Right ventricle myocardium superior (tissue), 1 donor: ENCODE results near the gene DYRK4. TPM values are rescaled to one million over a fixed set of nuclear protein-coding genes. Genes with fewer than 3 reads are reported as not detected.
A peak's percentile ranks its signal among the peaks of the same experiment; 100 is the strongest.
"Not testable (repeated sequence)": the region's sequence is repeated elsewhere in the genome, so short reads cannot be mapped to it uniquely, and the experiment has no call there.

Experiments used
- ATAC-seq: fragments of 200-7000 bp; cut with Tn5 transposase; one replicate; pipeline ENCODE4 v1.9.1; 2020; ENCODE audit warnings: mild to moderate bottlenecking; ENCODE audit not compliant: poor library complexity
- DNase-seq: peaks from one replicate; pipeline ENCODE4 v3.0.0-alpha.2; 2020
- intact Hi-C: fragments of 100-400 bp; cut with DNase I; formaldehyde crosslinking; loops from one replicate; pipeline ENCODE4 v1.11.2; 2022
- long read RNA-seq: library from polyadenylated mRNA; unstranded; transcript quantifications from one replicate; pipeline ENCODE4 v2.0.0, GENCODE V29; 2021
- total RNA-seq: library from RNA; stranded (reverse); fragmentation: NEBNext Ultra II Directional; extraction: Animal tissue kit (Norgen Biotek cat#: 25700); gene quantifications from one replicate; pipeline ENCODE4 v1.2.1, GENCODE V29; 2021
- donor health status: DM: no; HTN: yes; CAD: no; lungs with severe emphysema.

The DYRK4 gene, protein sequence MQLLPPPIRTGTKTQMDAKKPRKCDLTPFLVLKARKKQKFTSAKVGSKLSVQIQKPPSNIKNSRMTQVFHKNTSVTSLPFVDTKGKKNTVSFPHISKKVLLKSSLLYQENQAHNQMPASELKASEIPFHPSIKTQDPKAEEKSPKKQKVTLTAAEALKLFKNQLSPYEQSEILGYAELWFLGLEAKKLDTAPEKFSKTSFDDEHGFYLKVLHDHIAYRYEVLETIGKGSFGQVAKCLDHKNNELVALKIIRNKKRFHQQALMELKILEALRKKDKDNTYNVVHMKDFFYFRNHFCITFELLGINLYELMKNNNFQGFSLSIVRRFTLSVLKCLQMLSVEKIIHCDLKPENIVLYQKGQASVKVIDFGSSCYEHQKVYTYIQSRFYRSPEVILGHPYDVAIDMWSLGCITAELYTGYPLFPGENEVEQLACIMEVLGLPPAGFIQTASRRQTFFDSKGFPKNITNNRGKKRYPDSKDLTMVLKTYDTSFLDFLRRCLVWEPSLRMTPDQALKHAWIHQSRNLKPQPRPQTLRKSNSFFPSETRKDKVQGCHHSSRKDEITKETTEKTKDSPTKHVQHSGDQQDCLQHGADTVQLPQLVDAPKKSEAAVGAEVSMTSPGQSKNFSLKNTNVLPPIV
- 23.5 TPM for total RNA-seq
- long read RNA-seq, partial matches to known transcripts = 2 of 4 reads
- long read RNA-seq, other reads (novel, unspliced or antisense) = 1 of 4 reads

DNA sequence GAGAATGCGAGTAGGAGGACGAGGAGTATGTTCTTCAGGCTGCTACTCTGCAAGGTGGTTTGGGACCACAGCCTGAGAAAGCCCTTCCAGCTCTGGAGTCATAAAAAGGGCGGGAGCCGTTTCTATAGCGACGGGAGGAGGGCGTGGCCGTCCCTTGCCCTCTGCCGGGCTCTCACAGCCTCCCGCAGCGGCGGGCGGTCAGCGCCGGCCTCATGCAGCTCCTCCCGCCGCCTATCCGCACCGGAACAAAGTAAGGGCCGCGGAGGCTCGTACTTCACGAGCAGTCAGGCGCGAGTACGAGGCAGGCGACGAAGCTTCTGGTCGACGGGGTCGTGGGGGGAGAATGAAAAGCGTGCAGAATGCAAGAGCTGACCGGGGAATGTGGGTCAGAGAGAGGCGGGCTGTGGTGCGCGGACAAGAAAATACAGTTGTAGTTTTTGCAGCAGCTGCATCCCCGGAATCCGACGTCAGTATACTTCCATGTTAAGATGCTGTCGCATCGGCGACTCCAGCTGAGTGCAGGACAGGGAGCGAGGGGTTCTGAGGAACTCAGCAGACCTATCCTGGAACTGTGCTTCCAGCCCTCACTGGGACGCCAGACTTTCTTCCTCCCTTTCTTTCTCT is at the start of gene DYRK4:
DYRK4 (plus strand) TSS at position 175 of the 624 bp plus-strand sequence; CDS start at position 213, 38 bp downstream.
- intact Hi-C loops = no loop called here
- DNase-seq (peak; percentile 89), ATAC-seq (peak; percentile 96)

DNA sequence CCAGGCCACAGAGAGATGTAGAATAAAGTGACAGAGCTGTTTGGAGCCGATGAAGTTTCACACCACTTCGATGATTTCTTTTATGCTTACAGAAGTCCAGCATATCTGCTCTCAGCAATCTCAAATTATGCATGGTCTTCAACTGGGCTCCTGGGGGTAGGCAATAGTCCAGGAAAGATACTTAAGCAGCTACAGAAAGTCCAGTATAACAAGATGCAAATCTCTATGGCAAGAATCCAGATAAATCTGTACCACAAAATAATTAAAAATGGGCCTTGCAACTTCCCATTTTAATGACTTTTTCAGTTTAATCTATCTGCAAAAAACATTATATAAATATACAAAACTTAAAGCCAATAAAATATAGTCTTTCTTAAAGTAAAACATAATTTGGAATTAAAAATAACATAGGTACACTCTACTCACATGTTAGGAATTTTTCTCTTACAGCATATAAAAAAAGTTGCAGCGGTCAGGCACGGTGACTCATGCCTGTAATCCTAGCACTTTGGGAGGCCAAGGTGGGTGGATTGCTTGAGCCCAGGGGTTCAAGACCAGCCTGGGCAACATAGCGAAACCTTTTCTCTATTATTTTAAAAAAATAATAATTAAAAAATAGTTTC is 43.8 kb upstream of the DYRK4 start:
- ATAC-seq (no peak), DNase-seq (no peak)
- intact Hi-C loops = no loop called here

DNA sequence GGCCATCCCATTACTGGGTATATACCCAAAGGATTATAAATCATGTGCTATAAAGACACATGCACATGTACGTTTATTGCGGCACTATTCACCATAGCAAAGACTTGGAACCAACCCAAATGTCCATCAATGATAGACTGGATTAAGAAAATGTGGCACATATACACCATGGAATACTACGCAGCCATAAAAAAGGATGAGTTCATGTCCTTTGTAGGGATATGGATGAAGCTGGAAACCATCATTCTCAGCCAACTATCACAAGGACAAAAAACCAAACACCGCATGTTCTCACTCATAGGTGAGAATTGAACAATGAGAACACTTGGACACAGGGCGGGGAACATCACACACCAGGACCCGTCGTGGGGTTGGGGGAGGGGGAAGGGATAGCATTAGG is 38.6 kb upstream of the DYRK4 start:
- DNase-seq, ATAC-seq: not testable (repeated sequence)
- intact Hi-C loops = loop anchor here (10.0 kb wide), 2 partner anchors 169 to 639 kb away; no protein-coding TSS in a partner anchor

DNA sequence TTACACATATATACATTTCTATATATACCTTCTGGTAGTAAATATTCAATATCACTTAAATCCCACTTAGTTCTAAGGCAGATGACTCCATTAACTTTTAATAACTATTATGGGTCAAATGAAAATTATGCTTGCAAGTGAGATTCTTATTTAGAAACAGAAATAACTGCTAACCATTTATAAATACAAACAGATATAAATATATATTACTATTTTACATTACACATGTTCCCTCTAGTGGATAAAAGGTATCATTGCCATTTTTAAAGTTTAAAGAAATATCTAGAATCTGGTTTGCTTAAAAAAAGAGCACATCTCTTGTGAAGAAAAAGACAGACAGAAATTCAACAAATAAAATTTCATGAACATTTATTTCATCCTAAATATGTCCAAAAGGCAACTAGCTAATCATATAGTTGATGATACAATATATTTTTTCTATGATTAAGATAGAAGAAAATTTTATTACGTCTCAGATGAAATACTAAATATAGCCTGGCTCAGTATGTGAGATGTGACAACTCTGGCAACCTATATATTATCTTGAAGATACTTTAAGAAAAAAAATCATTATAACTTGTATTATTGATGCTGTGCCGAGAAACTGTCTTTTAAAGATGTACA is 35.0 kb upstream of the DYRK4 start:
- intact Hi-C loops = loop anchor here (5.0 to 10.0 kb wide), 3 partner anchors 105 to 642 kb away; no protein-coding TSS in a partner anchor
- ATAC-seq (no peak), DNase-seq (no peak)

DNA sequence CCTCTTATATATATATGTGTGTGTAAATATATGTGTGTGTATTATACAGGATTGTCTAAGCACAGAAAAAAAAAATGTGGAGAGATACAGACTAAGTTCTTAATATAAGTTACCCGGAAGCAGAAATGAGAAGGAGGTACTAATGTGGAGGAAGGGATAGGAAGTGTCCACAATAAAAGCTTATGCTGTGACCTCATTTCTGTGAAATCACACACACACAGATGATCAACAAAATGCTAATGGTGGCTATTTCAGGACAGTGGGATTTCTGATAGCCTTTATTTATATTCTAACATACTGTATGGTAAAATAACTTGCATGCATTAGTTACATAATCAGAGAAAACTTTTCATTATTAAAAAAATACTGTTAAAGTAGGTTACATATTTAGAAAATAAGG is 31.8 kb upstream of the DYRK4 start:
- intact Hi-C loops = no loop called here
- no peak for ATAC-seq
- DNase-seq = no peak

DNA sequence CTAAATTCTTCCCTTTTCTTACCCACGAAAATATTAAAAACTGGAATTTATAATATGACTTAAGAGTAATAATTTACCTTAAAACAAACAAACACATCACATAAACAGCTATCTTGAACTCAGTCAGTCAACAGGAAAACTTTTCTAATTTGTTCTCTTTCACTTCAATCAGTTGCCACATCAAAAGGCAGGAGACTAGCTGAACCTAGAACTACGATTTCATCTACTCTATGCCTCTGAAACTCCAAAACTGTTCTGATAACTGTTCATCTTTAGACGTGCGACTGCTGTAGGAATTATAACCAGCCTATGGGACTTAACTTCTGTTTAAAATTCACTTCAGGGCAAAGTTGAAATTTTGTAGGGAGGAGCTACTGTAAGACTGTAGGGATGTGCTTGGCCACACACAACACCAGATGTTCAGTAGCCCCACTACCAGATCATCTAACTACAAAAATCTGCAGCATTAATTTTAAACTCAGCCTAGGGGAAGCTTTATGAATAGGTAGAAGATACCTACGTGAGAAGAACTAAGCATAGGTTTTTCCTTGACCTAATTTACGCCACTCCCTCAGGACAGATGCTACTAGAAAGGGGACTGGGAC is 30.9 kb upstream of the DYRK4 start:
- ATAC-seq = no peak
- no peak for DNase-seq
- intact Hi-C loops = no loop called here

DNA sequence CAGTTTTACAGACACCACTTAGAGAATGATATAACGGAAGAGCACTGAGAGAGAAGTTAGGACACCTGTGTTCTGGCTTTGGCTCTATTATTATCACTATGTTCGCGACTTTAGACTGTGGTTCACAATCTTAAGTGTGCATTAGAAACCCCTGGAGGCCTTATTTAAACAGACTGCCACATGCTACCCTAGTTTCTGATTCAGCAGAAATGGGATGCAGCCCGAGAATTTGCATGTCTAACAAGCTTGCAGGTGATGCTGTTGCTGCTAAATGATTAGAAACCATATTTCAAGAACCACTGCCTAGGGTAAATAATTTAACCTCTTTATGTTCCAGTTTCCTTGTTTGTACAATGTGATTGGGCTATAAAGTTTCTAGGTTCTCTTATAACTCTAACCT is 26.9 kb upstream of the DYRK4 start:
- intact Hi-C loops = no loop called here
- ATAC-seq = no peak
- no peak for DNase-seq

DNA sequence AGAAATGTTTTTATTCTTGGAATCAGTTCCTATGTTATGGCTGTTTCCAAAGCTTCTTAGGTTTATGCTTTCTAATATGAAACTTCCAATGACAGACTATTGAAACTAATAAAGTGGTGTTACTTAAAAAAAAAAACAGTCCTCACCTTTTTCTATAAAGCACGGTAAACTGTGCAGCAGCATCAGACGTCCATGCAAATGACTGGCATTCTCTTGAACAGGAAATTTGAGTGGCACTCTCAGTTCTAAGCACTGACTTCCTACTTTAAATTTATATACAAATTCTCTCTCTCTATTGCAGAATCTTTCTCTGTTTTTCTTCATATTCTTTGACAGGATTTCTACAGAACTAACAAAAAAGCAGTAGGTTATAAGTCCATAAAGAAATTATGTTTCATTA is 26.1 kb upstream of the DYRK4 start:
- intact Hi-C loops = no loop called here
- ATAC-seq (no peak), DNase-seq (no peak)

DNA sequence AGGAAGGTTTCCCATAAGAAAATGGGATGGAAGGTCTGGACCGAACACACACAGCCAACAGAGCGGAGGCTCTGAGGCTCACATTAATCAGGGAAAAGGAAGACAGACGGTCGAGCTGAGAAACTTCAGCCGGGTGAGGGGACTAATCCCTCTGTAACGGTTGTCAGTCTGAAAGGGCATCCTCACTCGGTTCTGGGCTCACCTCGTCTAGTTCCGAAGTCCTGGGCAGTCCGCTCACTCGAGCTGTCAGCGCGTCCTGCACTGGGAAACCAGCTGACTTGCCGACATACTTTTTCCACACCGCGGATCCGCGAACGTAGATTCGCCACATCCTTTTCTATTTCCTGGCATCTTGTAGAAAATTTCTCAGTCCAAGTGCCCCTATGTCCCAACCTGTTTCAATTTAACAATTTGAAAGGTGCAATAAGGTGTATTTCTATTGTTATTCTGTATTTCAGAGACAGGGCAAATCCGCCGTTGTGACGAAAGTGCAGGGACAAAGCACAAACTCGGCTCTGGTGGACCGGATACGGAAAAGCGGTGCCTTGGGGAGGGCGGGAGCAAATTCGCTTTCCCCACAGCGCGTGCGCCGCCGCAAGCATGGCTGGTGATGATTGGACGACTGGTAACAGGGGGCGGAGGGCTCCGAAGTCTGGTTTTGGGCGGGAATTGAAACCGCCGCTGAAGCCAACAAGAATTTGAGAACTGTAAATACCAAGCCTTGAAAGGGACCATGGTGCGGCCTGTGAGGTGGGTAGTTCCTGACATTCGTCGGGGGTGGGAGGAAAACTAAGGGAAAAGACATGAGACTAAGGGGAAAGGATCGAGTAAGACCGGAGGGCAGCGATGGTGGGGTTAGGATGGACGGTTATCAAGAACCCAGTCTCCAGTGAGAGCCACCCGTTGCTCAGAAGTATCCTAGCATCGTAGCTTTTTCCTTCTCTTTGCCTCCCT is 23.5 kb upstream of the DYRK4 start, which contains the start of gene RAD51AP1:
RAD51AP1 (plus strand) TSS at position 684 of the 954 bp plus-strand sequence; CDS start at position 734, 50 bp downstream.
- ATAC-seq = peak; percentile 100
- DNase-seq = peak; percentile 96
- intact Hi-C loops = no loop called here

DNA sequence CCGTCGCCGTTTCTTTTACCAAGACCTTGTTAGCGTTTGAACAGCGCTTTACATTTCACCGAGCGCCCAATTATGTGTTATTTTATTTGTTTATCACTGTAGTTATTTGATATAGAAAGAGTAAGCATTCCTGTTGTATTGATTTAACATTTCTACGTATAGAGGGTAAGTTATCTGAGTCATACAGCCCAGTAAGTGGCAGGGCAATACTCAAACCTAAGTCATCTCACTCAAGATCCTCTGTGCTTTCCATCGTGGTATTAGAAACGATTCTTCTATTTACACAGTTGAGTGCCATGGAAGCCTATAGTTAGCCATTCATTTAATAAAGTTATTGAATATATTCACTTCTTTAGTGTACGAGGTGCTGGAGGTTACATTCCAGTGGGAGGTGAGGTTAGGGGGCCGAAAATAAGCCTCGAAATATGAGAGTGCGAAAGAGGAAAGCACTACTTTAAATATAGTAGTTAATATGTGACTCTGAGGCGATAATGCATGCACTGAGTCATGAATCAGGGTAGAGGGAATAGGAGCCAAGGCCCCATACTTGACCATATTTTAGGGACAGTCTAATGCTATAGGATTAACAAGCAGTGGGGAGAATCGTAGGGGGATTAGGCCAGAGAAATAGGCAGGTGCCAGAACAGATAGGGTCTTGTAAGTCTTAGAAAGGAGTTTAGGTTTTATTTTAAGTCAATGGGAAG is 22.7 kb upstream of the DYRK4 start:
- intact Hi-C loops = no loop called here
- DNase-seq = no peak

DNA sequence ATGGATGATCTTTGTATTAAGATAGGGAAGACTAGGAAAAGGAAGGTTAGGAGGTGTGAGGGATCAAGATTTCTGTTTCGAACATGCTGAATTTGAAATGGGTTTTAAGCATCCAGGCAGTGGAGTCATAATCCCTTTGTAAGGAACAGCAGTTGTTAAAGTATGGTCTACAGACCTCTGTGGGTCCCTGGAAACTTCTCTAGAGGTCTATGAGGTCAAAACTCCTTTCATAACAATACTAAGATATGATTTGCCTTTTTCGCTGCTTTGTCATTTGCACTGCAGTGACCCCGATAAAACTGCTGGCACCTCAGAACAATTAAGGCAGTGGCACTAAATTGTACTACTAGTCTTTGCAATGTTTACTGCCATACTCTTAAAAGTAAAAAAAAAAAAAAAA is 21.8 kb upstream of the DYRK4 start:
- intact Hi-C loops = no loop called here
- ATAC-seq (no peak), DNase-seq (no peak)

More for the DNA sequence above, 22.7 kb upstream of the DYRK4 start:
- no peak for ATAC-seq

DNA sequence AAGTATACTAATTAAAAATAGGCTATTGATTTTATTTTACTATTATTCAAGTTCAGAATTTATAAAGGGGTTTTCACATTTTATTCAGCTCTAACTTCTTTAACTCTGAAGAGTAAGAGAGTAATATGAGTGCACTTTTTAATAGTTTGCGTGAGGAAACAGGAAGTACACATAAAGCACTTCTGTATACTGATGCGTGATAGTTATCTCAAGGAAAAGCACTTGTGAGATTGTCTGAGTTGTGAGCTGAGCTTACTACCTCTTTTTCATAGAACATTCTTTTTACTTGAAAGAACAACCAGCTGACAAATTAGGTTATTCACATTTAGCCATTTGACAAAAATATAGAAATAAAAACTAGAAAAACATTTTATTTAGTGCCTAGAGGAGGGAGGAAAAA is 21.4 kb upstream of the DYRK4 start:
- DNase-seq = no peak
- intact Hi-C loops = no loop called here
- ATAC-seq = no peak

DNA sequence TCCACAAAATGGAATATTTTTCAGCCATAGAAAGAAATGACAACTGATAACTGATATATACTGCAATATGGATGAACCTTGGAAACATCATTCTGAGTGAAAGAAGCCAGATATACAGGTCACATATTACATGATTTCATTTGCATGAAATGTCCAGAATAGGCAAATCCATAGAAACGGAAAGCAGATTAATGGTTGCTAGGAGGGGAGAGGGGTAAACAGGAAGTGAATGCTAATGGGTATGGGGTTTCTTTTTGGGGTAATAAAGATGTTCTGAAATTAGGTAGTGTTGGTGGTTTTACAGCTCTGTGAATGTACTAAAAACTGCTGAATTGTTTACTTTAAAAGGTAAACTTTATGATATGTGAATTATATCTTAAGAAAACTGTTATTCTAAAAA is 16.8 kb upstream of the DYRK4 start:
- ATAC-seq (no peak), DNase-seq (no peak)
- intact Hi-C loops = no loop called here

DNA sequence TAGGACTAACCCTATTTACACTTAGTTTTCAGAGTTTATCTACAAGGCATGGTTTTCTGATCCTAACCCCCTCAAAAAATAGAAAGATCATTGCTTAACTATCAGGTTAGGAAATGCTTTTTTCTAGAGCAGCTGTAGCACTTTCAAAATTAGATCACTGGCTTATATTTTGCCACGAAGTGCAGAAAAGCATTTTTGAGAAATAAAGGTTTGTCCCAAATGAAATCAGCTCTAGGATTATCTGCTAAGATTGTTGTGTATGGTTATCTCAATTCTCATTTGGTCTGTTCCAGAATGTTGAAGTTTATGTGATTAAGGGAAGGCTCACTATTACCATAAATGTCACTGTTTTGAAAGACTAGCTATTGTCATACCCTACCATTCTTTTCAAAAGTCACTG is 9.8 kb upstream of the DYRK4 start:
- DNase-seq (no peak), ATAC-seq (no peak)
- intact Hi-C loops = no loop called here

DNA sequence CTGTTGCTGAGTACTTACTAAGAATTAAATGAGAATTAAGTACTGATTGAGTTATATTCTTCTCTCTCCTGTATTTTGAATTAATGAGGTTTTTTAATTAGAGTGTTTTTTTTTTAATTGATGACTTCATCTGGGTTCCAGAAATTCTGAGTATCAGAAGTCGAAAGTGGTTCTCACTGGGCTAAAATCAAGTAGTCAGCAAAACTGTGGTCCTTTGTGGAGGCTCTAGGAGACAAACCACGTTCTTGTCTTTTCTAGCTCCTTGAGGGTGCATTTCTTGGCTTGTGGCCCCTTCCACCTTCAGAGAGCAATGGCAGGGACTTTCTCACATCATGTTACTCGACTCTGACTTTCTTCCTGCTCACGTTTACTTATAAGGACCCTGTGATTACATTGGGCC is 8.1 kb upstream of the DYRK4 start:
- ATAC-seq (no peak), DNase-seq (no peak)
- intact Hi-C loops = no loop called here

DNA sequence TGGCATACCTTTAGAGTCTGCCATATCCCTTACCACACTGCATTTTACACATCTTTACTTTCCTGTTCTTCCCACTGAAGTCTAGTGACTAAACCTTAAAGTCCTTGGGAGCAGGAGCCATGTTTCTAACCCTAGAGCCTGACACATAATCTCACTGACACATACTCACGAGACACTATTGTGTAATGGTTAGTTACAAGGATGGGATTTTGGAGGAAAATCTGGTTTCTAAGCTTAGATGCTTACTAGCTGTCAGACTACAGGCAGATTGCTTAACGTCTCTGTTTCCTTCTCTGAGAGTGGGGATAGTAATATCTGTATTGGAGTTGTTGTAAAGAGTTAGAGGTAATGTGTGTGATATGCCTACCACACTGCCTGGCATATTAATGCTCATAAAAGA is 6.2 kb upstream of the DYRK4 start:
- no peak for DNase-seq
- no peak for ATAC-seq
- intact Hi-C loops = no loop called here
